ENCODE results near the gene RGL1.

GRCh38 chr1:183769956-183770815 lies 34.7 kb upstream of the RGL1 start:
- TF ChIP-seq CTCF (conservative IDR thresholded peaks at IDR 0.05; ENCODE audit: low read length) = no peak
- TF ChIP-seq EZH2phosphoT487 (IDR thresholded peaks at IDR 0.05; ENCODE audit: borderline replicate concordance) = no peak
